PC-9 (cell line): Measurements from ENCODE around the gene ELK3. TPM values are rescaled to one million over a fixed set of nuclear protein-coding genes. Genes with fewer than 3 reads are reported as not detected.

Source experiments
- BruUV-seq: library from RNA; stranded (reverse); fragments of 400-500 nt; replicated peaks from 2 replicates; lab custom pipeline; 2021; lab: Mats Ljungman, UMichigan
- CTCF ChIA-PET: fragments of 300-600 bp; sonication (Branson Sonifier 250); formaldehyde crosslinking; loops from one replicate; lab custom pipeline; 2022; ENCODE audit warnings: antibody characterized with exemption; lab: Charles Lee
- POLR2A ChIA-PET: fragments of 300-600 bp; sonication (Branson Sonifier 250); formaldehyde crosslinking; loops from one replicate; lab custom pipeline; 2022; ENCODE audit warnings: antibody characterized with exemption; ENCODE audit not compliant: unreplicated experiment; lab: Charles Lee
- DNase-seq, 2 experiments: peaks; one replicate each; pipeline versions ENCODE4 v3.0.0 to v3.0.0-alpha.2; 2015 to 2022; ENCODE audit warnings: mixed read lengths in 1 of 2
- H2AFZ ChIP-seq: fragments of 200-600 bp; sonication (generic); 2 replicates; pipeline ENCODE4 v1.8.1; 2017; ENCODE audit warnings: antibody characterized with exemption
- H3F3A ChIP-seq: fragments of 200-600 bp; sonication (generic); 2 replicates; pipeline ENCODE4 v1.8.1; 2017; ENCODE audit warnings: antibody characterized with exemption, mild to moderate bottlenecking, low read depth; ENCODE audit not compliant: insufficient read depth
- H3K27ac ChIP-seq: fragments of 200-600 bp; sonication (generic); 2 replicates; pipeline ENCODE4 v1.6.1; 2016; ENCODE audit warnings: mixed run types
- H3K27me3 ChIP-seq: fragments of 200-600 bp; sonication (generic); 2 replicates; pipeline ENCODE4 v1.6.1; 2016; ENCODE audit warnings: low read depth, mixed run types; ENCODE audit not compliant: insufficient read depth
- H3K36me3 ChIP-seq: fragments of 200-600 bp; sonication (generic); 2 replicates; pipeline ENCODE4 v1.6.1; 2016; ENCODE audit warnings: low read depth, mixed run types
- H3K4me1 ChIP-seq: fragments of 200-600 bp; sonication (generic); replicated peaks from 2 replicates; pipeline ENCODE4 v1.6.1; 2016; ENCODE audit warnings: mixed run types; ENCODE audit not compliant: insufficient read depth
- H3K4me2 ChIP-seq: fragments of 200-600 bp; sonication (generic); 2 replicates; pipeline ENCODE4 v1.6.1; 2017; ENCODE audit warnings: mixed run types
- H3K4me3 ChIP-seq: fragments of 200-600 bp; sonication (generic); 2 replicates; pipeline ENCODE4 v1.6.1; 2016; ENCODE audit warnings: mixed run types
- H3K79me2 ChIP-seq: fragments of 200-600 bp; sonication (generic); 2 replicates; pipeline ENCODE4 v1.6.1; 2017; ENCODE audit warnings: low read depth, mixed run types
- H3K9me2 ChIP-seq: fragments of 200-600 bp; sonication (generic); 2 replicates; pipeline ENCODE4 v1.8.1; 2017; ENCODE audit warnings: mild to moderate bottlenecking; ENCODE audit not compliant: insufficient read depth
- H3K9me3 ChIP-seq: fragments of 200-600 bp; sonication (generic); 2 replicates; pipeline ENCODE4 v1.8.1; 2016; ENCODE audit warnings: low read depth; ENCODE audit not compliant: insufficient read depth
- H4K20me1 ChIP-seq: fragments of 200-600 bp; sonication (generic); 2 replicates; pipeline ENCODE4 v1.8.1; 2017; ENCODE audit not compliant: insufficient read depth
- EZH2 ChIP-seq: fragments of 200-600 bp; sonication (generic); IDR thresholded peaks from 2 replicates; pipeline ENCODE4 v1.8.0; 2017; ENCODE audit warnings: antibody characterized with exemption, low read depth
- intact Hi-C: fragments of 100-400 bp; cut with micrococcal nuclease; formaldehyde crosslinking; loops from one replicate; pipeline ENCODE4 v1.10.0; 2022; ENCODE audit not compliant: unreplicated experiment
- total RNA-seq: library from RNA; stranded (reverse); gene quantifications from 2 replicates; pipeline ENCODE4 v1.2.3, GENCODE V29; 2021
- TF ChIP-seq, protein P1 (sequence below): fragments of 200-600 bp; sonication (generic); conservative IDR thresholded peaks from 2 replicates; pipeline ENCODE4 v1.6.1; 2017; ENCODE audit warnings: mixed run types, antibody characterized with exemption, mild to moderate bottlenecking, moderate library complexity

The ELK3 gene
- total RNA-seq, 1 experiment from 2014 or later, result 52.3 TPM

DNA sequence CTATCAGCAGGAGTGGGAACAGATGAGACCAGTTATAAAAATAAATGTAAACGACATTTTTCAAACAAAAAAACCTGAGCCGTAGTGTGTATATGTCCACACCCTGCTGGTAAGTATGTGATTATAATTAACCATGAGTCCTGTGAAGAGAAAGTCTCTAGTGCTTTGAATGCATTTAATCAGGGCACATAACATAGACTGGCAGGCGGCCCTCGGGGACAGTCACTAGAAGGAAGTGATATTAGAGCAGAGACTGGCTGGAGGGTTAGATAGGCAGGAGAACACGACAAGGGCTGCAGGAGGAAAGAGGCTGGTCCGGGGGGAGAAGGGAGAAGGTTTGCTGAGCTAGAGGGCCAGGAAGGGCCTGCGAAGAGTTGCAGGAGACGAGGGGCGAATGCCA lies 23.8 kb upstream of the ELK3 start:
- Histone ChIP-seq H3K27ac (no peak overlapping the region), H3F3A (no peaks in the 10 kb centered on the region), H3K27me3 (no peaks in the 10 kb centered on the region), H2AFZ (no peak overlapping the region), H3K79me2 (no peaks in the 10 kb centered on the region), H3K4me3 (no peak overlapping the region), H3K36me3 (no peaks in the 10 kb centered on the region), H3K9me3 (no peaks in the 10 kb centered on the region), H3K4me2 (no peak overlapping the region), H3K4me1 (no peaks in the 10 kb centered on the region), H3K9me2 (no peaks in the 10 kb centered on the region), H4K20me1 (no peaks in the 10 kb centered on the region)
- BruUV-seq, result no TSS peak
- no peak for TF ChIP-seq EZH2
- TF ChIP-seq, protein P1, sequence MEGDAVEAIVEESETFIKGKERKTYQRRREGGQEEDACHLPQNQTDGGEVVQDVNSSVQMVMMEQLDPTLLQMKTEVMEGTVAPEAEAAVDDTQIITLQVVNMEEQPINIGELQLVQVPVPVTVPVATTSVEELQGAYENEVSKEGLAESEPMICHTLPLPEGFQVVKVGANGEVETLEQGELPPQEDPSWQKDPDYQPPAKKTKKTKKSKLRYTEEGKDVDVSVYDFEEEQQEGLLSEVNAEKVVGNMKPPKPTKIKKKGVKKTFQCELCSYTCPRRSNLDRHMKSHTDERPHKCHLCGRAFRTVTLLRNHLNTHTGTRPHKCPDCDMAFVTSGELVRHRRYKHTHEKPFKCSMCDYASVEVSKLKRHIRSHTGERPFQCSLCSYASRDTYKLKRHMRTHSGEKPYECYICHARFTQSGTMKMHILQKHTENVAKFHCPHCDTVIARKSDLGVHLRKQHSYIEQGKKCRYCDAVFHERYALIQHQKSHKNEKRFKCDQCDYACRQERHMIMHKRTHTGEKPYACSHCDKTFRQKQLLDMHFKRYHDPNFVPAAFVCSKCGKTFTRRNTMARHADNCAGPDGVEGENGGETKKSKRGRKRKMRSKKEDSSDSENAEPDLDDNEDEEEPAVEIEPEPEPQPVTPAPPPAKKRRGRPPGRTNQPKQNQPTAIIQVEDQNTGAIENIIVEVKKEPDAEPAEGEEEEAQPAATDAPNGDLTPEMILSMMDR, result no peak
- CTCF ChIA-PET, result no interaction called here
- POLR2A ChIA-PET, result no interaction called here
- intact Hi-C loops, result no loop called here
- no peak for DNase-seq

DNA sequence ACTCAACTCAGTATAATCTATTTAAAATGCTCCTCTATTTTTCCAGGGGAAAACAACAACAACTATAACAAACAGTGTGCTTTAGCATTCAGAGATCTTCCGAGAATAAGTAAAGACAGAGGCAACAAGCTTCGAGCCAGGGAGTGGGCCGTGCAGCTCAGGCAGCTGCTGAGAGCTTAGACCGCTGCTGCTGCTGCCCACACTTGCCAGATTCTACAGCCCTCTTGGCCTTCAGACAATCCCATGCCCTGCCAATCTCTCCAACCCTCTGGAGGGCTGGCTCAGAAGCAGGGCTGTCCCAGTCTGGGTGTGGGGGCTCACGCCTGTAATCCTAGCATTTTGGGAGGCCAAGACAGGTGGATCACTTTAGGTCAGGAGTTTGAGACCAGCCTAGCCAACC lies 23.4 kb upstream of the ELK3 start:
- TF ChIP-seq, protein P1, result no peak
- no peak for TF ChIP-seq EZH2
- CTCF ChIA-PET, result no interaction called here
- H3K9me3 ChIP-seq, result no peaks in the 10 kb centered on the region

DNA sequence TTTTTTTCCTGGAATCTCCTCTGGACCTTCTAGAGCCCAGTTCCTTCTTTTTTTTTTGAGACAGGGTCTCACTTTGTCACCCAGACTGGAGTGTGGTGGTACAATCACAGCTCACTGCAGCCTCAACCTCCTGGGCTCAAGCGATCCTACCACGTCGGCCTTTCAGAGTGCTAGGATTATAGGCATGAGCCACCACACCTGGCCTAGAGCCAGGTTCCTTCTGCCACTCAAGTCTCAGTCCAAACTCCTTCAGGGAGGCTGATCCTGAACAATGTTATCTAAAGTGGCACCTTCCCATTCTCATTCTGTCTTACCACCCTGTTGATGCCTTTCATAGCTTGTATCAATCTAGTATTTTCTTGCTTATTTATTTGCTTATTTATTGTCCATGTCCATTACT lies 22.3 kb upstream of the ELK3 start:
- no peaks in the 10 kb centered on the region for H3F3A ChIP-seq
- H2AFZ ChIP-seq, result no peak overlapping the region
- no peaks in the 10 kb centered on the region for H3K9me2 ChIP-seq
- ChIA-PET POLR2A (no interaction called here), CTCF (no interaction called here)
- no peaks in the 10 kb centered on the region for H3K4me1 ChIP-seq
- TF ChIP-seq, protein P1, result no peak
- TF ChIP-seq EZH2, result no peak
- DNase-seq, result no peak
- H3K4me3 ChIP-seq, result no peak overlapping the region
- H3K27ac ChIP-seq, result no peak overlapping the region
- BruUV-seq, result no TSS peak
- intact Hi-C loops, result no loop called here
- H3K27me3 ChIP-seq, result no peaks in the 10 kb centered on the region
- no peak overlapping the region for H3K4me2 ChIP-seq
- H3K9me3 ChIP-seq, result no peaks in the 10 kb centered on the region
- no peaks in the 10 kb centered on the region for H4K20me1 ChIP-seq
- H3K36me3 ChIP-seq, result no peaks in the 10 kb centered on the region
- H3K79me2 ChIP-seq, result no peaks in the 10 kb centered on the region

More for the DNA sequence above, 23.4 kb upstream of the ELK3 start:
- Histone ChIP-seq H3K79me2 (no peaks in the 10 kb centered on the region), H3K27me3 (no peaks in the 10 kb centered on the region), H3K4me2 (no peak overlapping the region), H3K27ac (no peak overlapping the region), H4K20me1 (no peaks in the 10 kb centered on the region), H3K36me3 (no peaks in the 10 kb centered on the region), H3K4me1 (no peaks in the 10 kb centered on the region), H3F3A (no peaks in the 10 kb centered on the region), H2AFZ (no peak overlapping the region), H3K9me2 (no peaks in the 10 kb centered on the region), H3K4me3 (no peak overlapping the region)
- POLR2A ChIA-PET, result no interaction called here
- no TSS peak for BruUV-seq
- intact Hi-C loops, result no loop called here
- no peak for DNase-seq
